KBM-7 (cell line): ENCODE results near the gene MACROD2.

ENCODE experiments used
- DNase-seq: peaks from one replicate; pipeline ENCODE4 v3.0.0-alpha.2; 2015
- in situ Hi-C: fragments of 300-500 bp; cut with MboI; formaldehyde crosslinking; loops from 2 replicates; pipeline ENCODE4 v1.14.3; 2020; ENCODE audit warnings: low sequenced_read_pairs, low pct_unique_long_range_greater_than_20kb, mixed read lengths

MACROD2 gene

GRCh38 chr20:15857173-15857784, 1862.0 kb downstream of the MACROD2 start:
- in situ Hi-C loops, result no loop called here

GRCh38 chr20:15859061-15859460, 1863.7 kb downstream of the MACROD2 start:
- in situ Hi-C loops, result no loop called here
- DNase-seq, result no peak

More at GRCh38 chr20:15857173-15857784, 1862.0 kb downstream of the MACROD2 start:
- DNase-seq, result no peak

GRCh38 chr20:15860850-15861249, 1865.5 kb downstream of the MACROD2 start:
- in situ Hi-C loops, result no loop called here
- no peak for DNase-seq

GRCh38 chr20:15862178-15862577, 1866.9 kb downstream of the MACROD2 start:
- no peak for DNase-seq
- in situ Hi-C loops, result no loop called here

GRCh38 chr20:15863735-15864134, 1868.4 kb downstream of the MACROD2 start:
- in situ Hi-C loops, result no loop called here
- DNase-seq, result no peak

GRCh38 chr20:15865553-15865952, 1870.2 kb downstream of the MACROD2 start:
- in situ Hi-C loops, result no loop called here
- no peak for DNase-seq

GRCh38 chr20:15866916-15867730, 1871.8 kb downstream of the MACROD2 start:
- no peak for DNase-seq
- in situ Hi-C loops, result no loop called here

GRCh38 chr20:15867899-15868298, 1872.6 kb downstream of the MACROD2 start:
- DNase-seq, result no peak
- in situ Hi-C loops, result no loop called here

- in situ Hi-C loops, result no loop called here
- no peak for DNase-seq
These were observed 1880.1 kb downstream of the MACROD2 start for GRCh38 chr20:15875446-15875845.

GRCh38 chr20:15882553-15882952, 1887.2 kb downstream of the MACROD2 start:
- in situ Hi-C loops, result no loop called here
- no peak for DNase-seq

GRCh38 chr20:15886250-15886649, 1890.9 kb downstream of the MACROD2 start:
- in situ Hi-C loops, result no loop called here
- DNase-seq, result no peak

GRCh38 chr20:15887387-15887786, 1892.1 kb downstream of the MACROD2 start:
- in situ Hi-C loops, result no loop called here
- DNase-seq, result no peak

- DNase-seq, result no peak
- in situ Hi-C loops, result no loop called here
These were observed 1893.7 kb downstream of the MACROD2 start for GRCh38 chr20:15889061-15889460.

- no peak for DNase-seq
- in situ Hi-C loops, result no loop called here
These were observed 1894.4 kb downstream of the MACROD2 start for GRCh38 chr20:15889514-15890256.

GRCh38 chr20:15890407-15890982, 1895.2 kb downstream of the MACROD2 start:
- DNase-seq, result no peak
- in situ Hi-C loops, result no loop called here

- no peak for DNase-seq
- in situ Hi-C loops, result no loop called here
These were observed 1899.8 kb downstream of the MACROD2 start for GRCh38 chr20:15895126-15895525.

- in situ Hi-C loops, result no loop called here
- peak; percentile 1 for DNase-seq
These were observed 1900.3 kb downstream of the MACROD2 start for GRCh38 chr20:15895560-15896084.

GRCh38 chr20:15899967-15900366, 1904.7 kb downstream of the MACROD2 start:
- in situ Hi-C loops, result no loop called here
- no peak for DNase-seq

- no peak for DNase-seq
- in situ Hi-C loops, result no loop called here
These were observed 1905.1 kb downstream of the MACROD2 start for GRCh38 chr20:15900443-15900842.
